ENCODE results near the gene TMC6. TPM values are rescaled to one million over a fixed set of nuclear protein-coding genes. Genes with fewer than 3 reads are reported as not detected.

Gene TMC6
- total and polyA plus RNA-seq, 2 experiments from 2014 or later: 50.0 to 72.2 TPM

DNA sequence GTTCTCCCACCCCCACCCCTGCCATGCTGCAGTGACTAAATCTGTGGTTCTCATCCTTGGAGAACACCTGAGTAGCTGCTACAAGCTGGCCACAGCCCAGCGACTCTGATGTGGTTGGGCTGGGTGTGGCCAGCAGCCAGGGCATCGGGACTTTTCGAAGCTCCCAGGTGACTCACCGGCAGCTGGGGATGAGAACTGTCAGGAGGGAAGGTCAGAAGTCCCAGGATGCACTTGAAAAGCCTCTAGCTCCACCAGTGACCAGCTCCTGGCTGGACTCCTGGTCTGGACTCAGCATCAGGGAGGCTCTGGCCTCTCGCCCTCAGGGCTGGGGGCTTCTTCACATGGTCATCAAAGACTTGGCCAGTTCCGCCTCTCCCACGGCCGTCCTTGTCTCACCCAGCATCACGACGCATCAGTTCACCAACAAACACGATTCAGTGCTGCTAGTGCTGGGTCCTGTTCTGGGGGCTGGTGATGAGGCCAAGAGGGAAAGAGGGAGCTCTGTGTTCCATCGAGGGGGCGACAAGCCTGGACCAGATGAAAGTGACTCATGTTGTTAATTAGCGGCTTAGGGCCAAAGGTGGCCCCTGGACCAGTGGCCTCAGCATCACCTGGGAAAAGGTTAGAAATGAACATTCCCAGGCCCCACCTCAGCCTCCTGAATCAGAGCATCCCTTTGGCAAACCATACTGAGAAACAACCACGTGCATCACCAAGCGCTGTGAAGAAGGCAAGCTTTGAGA is 13.7 kb upstream of the TMC6 start:
- DNase-seq (ENCODE audit: low spot score) (no peak), ATAC-seq (no peak)
- Histone ChIP-seq H3K4me1 (ENCODE audit: insufficient read depth) (peaks cover 5% of the 10 kb centered on the region; the same call in 1 of the 2 replicates), H3K79me2 (replicated peaks; ENCODE audit: insufficient read depth) (no peaks in the 10 kb centered on the region), H3K27ac (ENCODE audit: low read depth) (no peak overlapping the region), H3K27me3 (ENCODE audit: insufficient read depth) (0 out of 2 replicates have a peak, but pooled peaks cover 3% of the 10 kb centered on the region), H3F3A (replicated peaks; ENCODE audit: low read depth) (0 out of 2 replicates have a peak, but pooled peaks cover 8% of the 10 kb centered on the region), H3K36me3 (ENCODE audit: insufficient read depth) (no peaks in the 10 kb centered on the region), H4K20me1 (replicated peaks; ENCODE audit: insufficient read depth) (no peaks in the 10 kb centered on the region), H3K9me2 (ENCODE audit: insufficient read depth) (no peaks in the 10 kb centered on the region), H3K4me3 (no peak overlapping the region), H2AFZ (no peak overlapping the region), H3K4me2 (no peak overlapping the region)
- Mint-ChIP-seq H3K4me3 (no peak overlapping the region), H3K9me3 (no peaks in the 10 kb centered on the region), H3K27ac (no peak overlapping the region), H3K36me3 (ENCODE audit: low read depth) (no peaks in the 10 kb centered on the region), H3K4me1 (peaks cover 7% of the 10 kb centered on the region; the same call in 2 of the 3 replicates), H3K27me3 (ENCODE audit: insufficient read depth, low read depth, poor library complexity) (peaks cover 6% of the 10 kb centered on the region)
- TF ChIP-seq POLR2AphosphoS5 (IDR thresholded peaks at IDR 0.05; ENCODE audit: low read depth) (no peak), EZH2phosphoT487 (IDR thresholded peaks at IDR 0.05; ENCODE audit: unreplicated experiment) (no peak), STAT1 (IDR thresholded peaks at IDR 0.05; ENCODE audit: unreplicated experiment) (no peak), NANOG (IDR thresholded peaks at IDR 0.05; ENCODE audit: borderline replicate concordance) (no peak), ZNF331 (CRISPR knock-in tag; IDR thresholded peaks at IDR 0.05; ENCODE audit: low read depth) (no peak), ZNF114 (CRISPR knock-in tag; IDR thresholded peaks at IDR 0.05) (no peak), EZH2 (IDR thresholded peaks at IDR 0.05; ENCODE audit: low read depth, unreplicated experiment) (no peak), JUNB (IDR thresholded peaks at IDR 0.05; ENCODE audit: unreplicated experiment) (no peak)
- TF ChIP-seq, protein P1, sequence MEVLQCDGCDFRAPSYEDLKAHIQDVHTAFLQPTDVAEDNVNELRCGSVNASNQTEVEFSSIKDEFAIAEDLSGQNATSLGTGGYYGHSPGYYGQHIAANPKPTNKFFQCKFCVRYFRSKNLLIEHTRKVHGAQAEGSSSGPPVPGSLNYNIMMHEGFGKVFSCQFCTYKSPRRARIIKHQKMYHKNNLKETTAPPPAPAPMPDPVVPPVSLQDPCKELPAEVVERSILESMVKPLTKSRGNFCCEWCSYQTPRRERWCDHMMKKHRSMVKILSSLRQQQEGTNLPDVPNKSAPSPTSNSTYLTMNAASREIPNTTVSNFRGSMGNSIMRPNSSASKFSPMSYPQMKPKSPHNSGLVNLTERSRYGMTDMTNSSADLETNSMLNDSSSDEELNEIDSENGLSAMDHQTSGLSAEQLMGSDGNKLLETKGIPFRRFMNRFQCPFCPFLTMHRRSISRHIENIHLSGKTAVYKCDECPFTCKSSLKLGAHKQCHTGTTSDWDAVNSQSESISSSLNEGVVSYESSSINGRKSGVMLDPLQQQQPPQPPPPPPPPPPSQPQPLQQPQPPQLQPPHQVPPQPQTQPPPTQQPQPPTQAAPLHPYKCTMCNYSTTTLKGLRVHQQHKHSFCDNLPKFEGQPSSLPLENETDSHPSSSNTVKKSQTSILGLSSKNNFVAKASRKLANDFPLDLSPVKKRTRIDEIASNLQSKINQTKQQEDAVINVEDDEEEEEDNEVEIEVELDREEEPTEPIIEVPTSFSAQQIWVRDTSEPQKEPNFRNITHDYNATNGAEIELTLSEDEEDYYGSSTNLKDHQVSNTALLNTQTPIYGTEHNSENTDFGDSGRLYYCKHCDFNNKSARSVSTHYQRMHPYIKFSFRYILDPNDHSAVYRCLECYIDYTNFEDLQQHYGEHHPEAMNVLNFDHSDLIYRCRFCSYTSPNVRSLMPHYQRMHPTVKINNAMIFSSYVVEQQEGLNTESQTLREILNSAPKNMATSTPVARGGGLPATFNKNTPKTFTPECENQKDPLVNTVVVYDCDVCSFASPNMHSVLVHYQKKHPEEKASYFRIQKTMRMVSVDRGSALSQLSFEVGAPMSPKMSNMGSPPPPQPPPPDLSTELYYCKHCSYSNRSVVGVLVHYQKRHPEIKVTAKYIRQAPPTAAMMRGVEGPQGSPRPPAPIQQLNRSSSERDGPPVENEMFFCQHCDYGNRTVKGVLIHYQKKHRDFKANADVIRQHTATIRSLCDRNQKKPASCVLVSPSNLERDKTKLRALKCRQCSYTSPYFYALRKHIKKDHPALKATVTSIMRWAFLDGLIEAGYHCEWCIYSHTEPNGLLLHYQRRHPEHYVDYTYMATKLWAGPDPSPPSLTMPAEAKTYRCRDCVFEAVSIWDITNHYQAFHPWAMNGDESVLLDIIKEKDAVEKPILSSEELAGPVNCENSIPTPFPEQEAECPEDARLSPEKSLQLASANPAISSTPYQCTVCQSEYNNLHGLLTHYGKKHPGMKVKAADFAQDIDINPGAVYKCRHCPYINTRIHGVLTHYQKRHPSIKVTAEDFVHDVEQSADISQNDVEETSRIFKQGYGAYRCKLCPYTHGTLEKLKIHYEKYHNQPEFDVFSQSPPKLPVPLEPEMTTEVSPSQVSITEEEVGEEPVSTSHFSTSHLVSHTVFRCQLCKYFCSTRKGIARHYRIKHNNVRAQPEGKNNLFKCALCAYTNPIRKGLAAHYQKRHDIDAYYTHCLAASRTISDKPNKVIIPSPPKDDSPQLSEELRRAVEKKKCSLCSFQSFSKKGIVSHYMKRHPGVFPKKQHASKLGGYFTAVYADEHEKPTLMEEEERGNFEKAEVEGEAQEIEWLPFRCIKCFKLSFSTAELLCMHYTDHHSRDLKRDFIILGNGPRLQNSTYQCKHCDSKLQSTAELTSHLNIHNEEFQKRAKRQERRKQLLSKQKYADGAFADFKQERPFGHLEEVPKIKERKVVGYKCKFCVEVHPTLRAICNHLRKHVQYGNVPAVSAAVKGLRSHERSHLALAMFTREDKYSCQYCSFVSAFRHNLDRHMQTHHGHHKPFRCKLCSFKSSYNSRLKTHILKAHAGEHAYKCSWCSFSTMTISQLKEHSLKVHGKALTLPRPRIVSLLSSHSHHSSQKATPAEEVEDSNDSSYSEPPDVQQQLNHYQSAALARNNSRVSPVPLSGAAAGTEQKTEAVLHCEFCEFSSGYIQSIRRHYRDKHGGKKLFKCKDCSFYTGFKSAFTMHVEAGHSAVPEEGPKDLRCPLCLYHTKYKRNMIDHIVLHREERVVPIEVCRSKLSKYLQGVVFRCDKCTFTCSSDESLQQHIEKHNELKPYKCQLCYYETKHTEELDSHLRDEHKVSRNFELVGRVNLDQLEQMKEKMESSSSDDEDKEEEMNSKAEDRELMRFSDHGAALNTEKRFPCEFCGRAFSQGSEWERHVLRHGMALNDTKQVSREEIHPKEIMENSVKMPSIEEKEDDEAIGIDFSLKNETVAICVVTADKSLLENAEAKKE (CRISPR knock-in tag; IDR thresholded peaks at IDR 0.05): no peak
- TF ChIP-seq, protein P2, sequence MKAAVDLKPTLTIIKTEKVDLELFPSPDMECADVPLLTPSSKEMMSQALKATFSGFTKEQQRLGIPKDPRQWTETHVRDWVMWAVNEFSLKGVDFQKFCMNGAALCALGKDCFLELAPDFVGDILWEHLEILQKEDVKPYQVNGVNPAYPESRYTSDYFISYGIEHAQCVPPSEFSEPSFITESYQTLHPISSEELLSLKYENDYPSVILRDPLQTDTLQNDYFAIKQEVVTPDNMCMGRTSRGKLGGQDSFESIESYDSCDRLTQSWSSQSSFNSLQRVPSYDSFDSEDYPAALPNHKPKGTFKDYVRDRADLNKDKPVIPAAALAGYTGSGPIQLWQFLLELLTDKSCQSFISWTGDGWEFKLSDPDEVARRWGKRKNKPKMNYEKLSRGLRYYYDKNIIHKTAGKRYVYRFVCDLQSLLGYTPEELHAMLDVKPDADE (IDR thresholded peaks at IDR 0.05): no peak
